ENCODE data around the gene MELTF. TPM values are rescaled to one million over a fixed set of nuclear protein-coding genes. Genes with fewer than 3 reads are reported as not detected.
A peak's percentile ranks its signal among the peaks of the same experiment; 100 is the strongest.

The MELTF gene
- polyA plus RNA-seq, 4 donors, result 6.5 to 480 (median 8.4) TPM

DNA sequence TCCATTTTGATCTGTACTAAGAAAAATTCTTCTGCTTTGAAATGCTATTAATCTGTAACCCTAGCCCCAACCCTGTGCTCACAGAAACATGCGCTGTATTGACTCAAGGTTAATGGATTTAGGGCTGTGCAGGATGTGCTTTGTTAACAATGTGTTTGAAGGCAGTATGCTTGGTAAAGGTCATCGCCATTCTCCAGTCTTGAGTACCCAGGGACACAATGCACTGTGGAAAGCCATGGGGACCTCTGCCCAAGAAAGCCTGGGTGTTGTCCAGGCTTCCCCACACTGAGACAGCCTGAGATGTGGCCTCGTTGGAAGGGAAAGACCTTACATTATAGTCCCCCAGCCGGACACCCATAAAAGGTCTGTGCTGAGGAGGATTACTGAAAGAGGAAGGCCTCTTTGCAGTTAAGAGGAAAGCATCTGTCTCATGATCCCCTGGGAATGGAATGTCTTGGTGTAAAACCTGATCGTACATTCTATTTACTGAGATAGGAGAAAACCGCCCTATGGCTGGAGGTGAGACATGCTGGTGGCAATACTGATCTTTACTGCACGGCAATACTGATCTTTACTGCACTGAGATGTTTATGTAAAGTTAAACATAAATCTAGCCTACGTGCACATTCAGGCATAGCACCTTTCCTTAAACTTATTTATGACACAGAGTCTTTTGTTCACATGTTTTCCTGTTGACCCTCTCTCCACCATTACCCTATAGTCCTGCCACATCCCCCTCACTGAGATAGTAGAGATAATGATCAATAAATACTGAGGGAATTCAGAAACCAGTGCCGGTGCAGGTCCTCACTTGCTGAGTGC lies 67.3 kb downstream of the MELTF start:
- Histone ChIP-seq H3K27me3 (ENCODE audit: control insufficient read depth in 3 of 3, insufficient read depth in 3 of 3, low read length in 3 of 3) (peaks cover 0 to 9% (median 0%) of the 10 kb centered on the region in 3 donors), H3K27ac (ENCODE audit: low read depth in 1 of 3, low read length in 2 of 3) (peak overlapping the region in 1 of 3 donors; percentile 90), H3K4me3 (ENCODE audit: low read depth in 1 of 3, low read length in 3 of 3) (no peak overlapping the region), H3K36me3 (ENCODE audit: control insufficient read depth in 3 of 3, insufficient read depth in 2 of 3, low read depth in 1 of 3, low read length in 3 of 3) (peaks cover 0 to 31% (median 0%) of the 10 kb centered on the region in 3 donors), H3K9me3 (ENCODE audit: control insufficient read depth in 2 of 2, insufficient read depth in 1 of 2, low read depth in 1 of 2, low read length in 1 of 2) (peaks cover 0 to 52% of the 10 kb centered on the region in 2 donors), H3K4me1 (ENCODE audit: control insufficient read depth in 3 of 3, insufficient read depth in 2 of 3, low read depth in 1 of 3, low read length in 2 of 3) (peaks cover 0 to 25% (median 0%) of the 10 kb centered on the region in 3 donors)
- peak in 1 of 2 donors; percentile 77 for DNase-seq
- no peak for FAIRE-seq
- 65 to 81% (median 74%) methylated on average over 9 of the region's 9 CpGs for WGBS, 3 donors

DNA sequence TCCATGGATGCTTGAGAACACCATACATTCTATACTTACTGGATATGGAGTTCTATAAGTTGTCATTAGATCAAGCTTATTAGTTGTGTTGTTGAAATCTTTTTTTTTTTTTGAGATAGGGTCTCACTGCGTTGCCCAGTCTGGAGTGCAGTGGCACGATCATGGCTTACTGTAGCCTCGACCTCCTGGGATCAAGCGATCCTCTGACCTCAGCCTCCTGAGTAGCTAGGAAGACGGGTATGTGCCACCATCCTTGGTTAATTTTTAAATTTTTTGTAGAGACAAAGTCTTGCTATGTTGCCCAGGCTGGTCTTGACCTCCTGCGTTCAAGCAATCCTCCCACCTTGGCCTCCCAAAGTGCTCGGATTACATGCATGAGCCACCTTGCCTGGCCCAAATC lies 74.8 kb downstream of the MELTF start:
- no peak overlapping the region for H3K27ac ChIP-seq (ENCODE audit: low read depth in 1 of 3, low read length in 2 of 3)
- no peak for DNase-seq
- 84 to 91% (median 85%) methylated on average over 7 of the region's 7 CpGs for WGBS, 3 donors

More for the DNA sequence above, 74.8 kb downstream of the MELTF start:
- no peak for FAIRE-seq
- Histone ChIP-seq H3K27me3 (ENCODE audit: control insufficient read depth in 3 of 3, insufficient read depth in 3 of 3, low read length in 3 of 3) (no peaks in the 10 kb centered on the region), H3K4me3 (ENCODE audit: low read depth in 1 of 3, low read length in 3 of 3) (no peak overlapping the region), H3K36me3 (ENCODE audit: control insufficient read depth in 3 of 3, insufficient read depth in 2 of 3, low read depth in 1 of 3, low read length in 3 of 3) (peaks cover 0 to 20% (median 0%) of the 10 kb centered on the region in 3 donors), H3K9me3 (ENCODE audit: control insufficient read depth in 2 of 2, insufficient read depth in 1 of 2, low read depth in 1 of 2, low read length in 1 of 2) (no peaks in the 10 kb centered on the region), H3K4me1 (ENCODE audit: control insufficient read depth in 3 of 3, insufficient read depth in 2 of 3, low read depth in 1 of 3, low read length in 2 of 3) (no peaks in the 10 kb centered on the region)

Other genes with a start within 250 kb of the MELTF start
- gene SENP5, start 161.9 kb downstream of the MELTF start, polyA plus RNA-seq, result 10 to 100 TPM in 1 of 4 donors, 1 to 10 TPM in 3; 4.9 to 20.3 (median 5.4) TPM
- 100 to 1,000 TPM in 1 of 4 donors, 10 to 100 TPM in 3; 28.6 to 111 (median 38.1) TPM for gene NCBP2, start 87.3 kb downstream of the MELTF start, polyA plus RNA-seq
- gene PIGZ, start 61.0 kb downstream of the MELTF start, polyA plus RNA-seq, result 10 to 100 TPM in 1 of 4 donors, 1 to 10 TPM in 3; 1.1 to 78.4 (median 2.9) TPM

Data from small intestine (tissue), 7 donors.